Lung microvascular endothelial cell (primary cell): ENCODE measurements around the gene ZNF513. TPM values are rescaled to one million over a fixed set of nuclear protein-coding genes. Genes with fewer than 3 reads are reported as not detected.

Experiments used
- DNase-seq, 2 donors: peaks; one replicate each; pipeline versions ENCODE4 v3.0.0 to v3.0.0-alpha.2; 2010; ENCODE audit warnings: low read depth in 2 of 2
- total RNA-seq: library from RNA; depleted of rRNA; stranded (reverse); fragments of >200 nt; gene quantifications from 2 replicates; pipeline ENCODE4 v1.2.1, GENCODE V29; 2014

ZNF513 gene
- total RNA-seq, 1 donor from 2014 or later = 7.1 TPM

DNA sequence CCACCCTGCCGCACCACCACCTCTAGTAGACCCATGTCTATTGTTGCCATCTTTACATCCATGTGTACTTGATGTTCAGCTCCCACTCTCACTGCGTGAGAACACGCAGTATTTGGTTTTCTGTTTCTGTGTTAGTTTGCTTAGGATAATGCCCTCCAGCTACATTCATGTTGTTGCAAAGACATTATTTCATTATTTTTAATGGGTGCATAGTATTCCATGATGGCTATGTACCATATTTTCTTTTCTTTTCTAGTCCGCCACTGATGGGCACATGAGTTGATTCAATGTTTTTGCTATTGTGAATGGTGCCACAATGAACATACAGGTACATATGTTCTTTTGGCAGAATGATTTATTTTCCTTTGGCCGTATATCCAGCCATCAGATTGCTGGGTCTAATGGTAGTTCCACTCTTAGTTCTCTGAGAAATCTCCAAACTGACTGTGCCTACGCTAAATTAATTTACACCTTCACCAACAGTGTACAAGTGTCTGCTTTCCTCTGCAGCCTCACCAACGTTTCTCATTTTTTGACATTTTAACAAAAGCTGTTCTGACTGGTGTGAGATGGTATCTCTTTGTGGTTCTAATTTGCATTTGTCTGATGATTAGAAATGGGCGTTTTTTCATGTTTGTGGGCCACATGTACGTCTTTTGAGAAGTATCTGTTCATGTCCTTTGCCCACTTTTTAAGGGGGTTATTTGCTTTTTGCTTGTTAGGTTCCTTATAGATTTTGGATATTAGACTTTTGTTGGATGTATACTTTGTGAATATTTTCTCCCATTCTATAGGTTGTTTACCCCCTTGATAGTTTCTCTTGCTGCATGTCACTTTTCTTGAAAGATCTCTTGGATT is 10.5 kb upstream of the ZNF513 start:
- no peak for DNase-seq

DNA sequence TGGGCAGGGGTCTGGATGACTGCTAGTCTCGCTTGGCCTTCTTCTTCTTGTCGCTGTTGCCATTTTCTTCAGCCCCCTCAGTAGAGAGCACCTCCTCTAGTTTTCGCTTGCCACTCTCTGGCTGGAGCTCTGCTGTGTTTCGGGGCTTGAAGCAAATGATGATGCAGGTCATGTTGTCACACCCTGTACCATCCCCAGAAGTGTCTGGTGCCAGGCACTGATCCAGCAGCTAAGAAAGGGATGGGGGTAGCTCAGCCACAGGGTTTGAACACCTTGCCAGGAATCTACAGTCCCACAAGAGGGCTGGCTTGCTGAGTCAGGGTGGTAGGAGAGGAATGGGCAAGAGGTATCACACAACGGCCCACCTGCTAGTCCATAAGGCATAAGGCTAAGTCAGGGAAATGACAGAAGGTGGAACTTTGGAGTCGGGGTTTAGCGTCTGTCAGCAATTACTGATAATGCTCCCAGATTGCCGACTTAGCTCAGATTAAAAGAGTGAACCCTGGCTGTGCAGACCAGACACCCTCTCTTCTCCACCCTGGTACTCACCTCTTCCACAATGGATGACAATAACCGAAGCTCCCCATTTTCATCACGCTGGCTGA is 1.1 kb upstream of the ZNF513 start:
- no peak for DNase-seq

DNA sequence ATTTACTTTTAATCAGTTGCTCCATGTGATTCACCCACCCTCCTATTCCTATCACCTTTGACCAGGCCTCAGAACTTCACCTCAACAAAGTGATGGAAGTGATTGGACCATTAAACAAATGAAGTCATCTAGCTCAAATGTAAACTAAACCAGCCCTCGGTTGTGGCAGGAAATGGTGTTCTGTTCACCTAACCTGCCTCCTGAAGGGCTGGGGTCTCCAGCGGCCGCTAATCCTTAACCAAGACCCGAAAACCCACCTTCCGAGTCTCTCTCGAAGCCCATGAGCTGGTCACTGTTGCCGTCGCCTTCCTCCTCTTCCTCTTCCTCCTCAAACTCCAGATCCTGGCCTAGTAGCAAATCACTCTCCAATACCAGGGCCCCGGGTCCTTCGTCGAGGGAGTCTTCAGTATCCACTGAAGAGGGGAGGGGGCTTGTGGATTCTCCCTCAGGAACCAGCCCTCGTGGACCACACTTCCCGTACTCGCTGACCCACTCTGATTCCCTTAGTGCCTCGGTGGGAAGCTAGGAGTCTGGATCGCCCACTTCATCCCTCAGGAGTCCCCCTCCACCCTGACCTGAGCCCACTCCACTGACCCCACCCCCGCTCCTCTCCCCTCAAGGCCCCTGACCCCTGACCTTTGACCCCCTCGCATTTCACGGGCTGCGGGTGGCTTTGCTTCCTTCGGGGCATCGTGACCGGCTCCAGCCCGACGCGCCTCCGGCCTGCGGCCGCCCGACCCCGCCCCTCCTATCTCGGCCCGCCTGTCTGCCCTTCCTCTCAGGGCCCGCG is 503 bp downstream of the ZNF513 start:
- DNase-seq = peak; percentile 50 to 52

DNA sequence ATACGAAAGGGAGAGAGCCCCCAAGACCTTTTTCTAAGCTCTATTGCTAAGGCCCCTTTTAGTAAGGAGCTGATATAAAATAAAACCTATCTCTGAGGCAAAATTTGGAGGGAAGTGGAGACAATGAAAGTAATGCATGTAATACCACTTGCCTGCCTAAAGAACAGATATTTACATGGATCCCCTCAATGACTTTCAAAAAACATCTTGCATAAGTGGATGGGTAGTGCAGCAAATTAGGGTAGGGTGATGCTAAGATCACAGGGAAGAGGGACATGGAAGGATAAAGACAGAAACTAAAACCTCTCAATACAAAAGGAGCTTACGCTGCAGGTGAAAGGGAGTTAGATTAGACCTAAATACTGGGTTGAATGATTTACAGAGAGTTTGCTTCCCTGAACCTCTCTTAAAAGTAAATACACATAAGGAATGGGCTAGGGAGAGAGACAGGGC is 1.1 kb downstream of the ZNF513 start:
- DNase-seq = no peak

GRCh38 chr2:27378809-27379290 is 1.7 kb downstream of the ZNF513 start:
- no peak for DNase-seq

- peak in 1 of 2 donors; percentile 20 for DNase-seq
Measured at GRCh38 chr2:27378096-27378808, 2.3 kb downstream of the ZNF513 start.

DNA sequence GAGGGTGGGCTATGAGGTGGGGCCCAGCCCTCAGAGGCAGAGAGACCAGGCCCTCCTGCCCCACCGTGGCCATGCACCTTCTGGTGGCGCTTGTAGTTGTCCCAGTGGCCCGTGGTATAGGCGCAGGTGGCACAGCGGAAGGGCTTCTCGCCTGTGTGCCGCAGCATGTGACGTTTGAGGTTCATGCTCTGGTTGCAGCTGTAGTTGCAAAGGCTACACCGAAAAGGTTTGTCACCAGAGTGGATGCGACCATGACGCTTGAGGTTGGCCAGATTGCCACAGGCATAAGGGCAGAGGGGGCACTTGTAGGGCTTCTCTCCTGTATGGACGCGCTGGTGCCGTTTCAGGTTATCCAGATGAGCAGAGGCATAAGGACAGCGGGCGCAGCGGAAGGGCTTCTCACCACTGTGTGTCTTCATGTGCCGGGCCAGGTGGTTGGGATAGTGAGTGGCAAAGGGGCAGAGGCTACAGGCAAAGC is 2.9 kb downstream of the ZNF513 start:
- DNase-seq = no peak

DNA sequence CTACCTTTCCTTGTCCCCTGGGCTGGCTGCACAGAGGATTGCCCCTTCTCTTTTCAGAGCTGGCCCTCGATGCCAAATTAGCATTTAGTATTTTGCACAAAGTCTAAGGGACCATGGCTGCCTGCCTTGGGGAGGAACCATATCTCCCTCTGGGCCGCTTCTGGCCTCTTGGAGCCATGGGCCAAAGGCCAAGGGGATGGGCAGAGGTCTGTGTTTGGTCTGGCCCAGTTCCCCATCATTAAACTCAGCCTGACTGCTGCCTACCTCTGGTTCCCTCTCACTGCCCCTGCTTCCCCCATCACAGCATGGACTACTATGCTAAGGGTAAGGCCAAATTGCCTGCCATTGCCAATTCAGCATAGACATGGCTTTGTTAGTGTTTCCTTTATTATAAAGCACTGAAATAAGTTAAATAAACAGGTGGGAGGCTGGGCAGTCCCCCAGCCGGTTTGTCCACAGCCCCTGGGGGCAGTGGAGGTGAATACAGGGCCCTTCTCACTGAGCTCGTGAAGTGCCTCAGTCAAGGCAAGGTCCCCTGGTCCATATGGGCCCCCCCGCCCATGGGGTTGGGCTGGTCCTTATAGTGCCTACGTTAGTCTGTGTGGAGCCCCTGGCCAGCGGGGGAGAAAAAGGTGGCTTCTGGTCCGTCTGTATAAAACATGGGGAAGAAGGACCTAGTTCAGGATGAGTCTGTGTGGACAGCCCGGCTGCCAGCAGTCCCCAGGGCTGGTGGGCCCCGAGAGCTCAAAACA is 3.5 kb downstream of the ZNF513 start:
- no peak for DNase-seq

DNA sequence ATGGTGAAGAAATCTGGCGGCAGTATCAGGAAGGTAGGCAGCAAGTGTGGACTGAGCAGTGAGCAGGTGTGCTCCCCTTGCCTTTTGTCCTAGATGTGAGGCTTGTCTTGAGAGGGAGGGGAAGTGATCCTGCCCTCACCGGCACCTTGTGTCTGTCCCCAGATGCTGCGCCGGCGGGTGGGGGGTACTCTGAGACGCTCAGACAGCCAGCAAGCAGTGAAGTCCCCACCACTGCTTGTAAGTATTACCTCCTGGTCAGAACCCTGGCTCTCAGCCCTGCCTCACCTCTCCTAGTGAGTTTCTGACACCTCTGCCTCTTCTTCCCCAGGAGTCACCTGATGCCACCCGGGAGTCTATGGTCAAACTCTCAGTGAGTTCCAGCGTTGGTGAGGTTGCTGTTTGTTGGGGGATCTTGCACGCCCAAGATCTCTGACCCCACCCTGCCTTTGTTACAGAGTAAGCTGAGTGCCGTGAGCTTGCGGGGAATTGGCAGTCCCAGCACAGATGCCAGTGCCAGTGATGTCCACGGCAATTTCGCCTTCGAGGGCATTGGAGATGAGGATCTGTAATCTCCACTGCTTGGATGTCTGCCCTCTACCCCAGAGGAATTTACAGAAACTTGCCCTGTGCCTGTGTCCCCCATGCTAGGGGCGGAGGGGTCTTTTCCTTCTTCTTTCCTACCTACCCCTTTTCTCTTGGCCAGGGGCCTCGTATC is 4.2 kb downstream of the ZNF513 start:
- no peak for DNase-seq

- no peak for DNase-seq
Measured at GRCh38 chr2:27375513-27376099, 4.9 kb downstream of the ZNF513 start.

- DNase-seq = no peak
Measured at GRCh38 chr2:27373567-27373966, 7.0 kb downstream of the ZNF513 start.

GRCh38 chr2:27372937-27373336 is 7.6 kb downstream of the ZNF513 start:
- no peak for DNase-seq

- peak; percentile 33 to 50 for DNase-seq
Measured at GRCh38 chr2:27370816-27371620, 9.5 kb downstream of the ZNF513 start.

- DNase-seq = peak; percentile 99
Measured at GRCh38 chr2:27370026-27370815, 10.3 kb downstream of the ZNF513 start, which contains the start of the genes EIF2B4 and SNX17. Gene EIF2B4 (minus strand): TSS chr2:27370338. CDS start chr2:27370314, 24 bp downstream. Gene SNX17 (plus strand): TSS chr2:27370616. CDS start chr2:27370744, 128 bp downstream.

GRCh38 chr2:27369471-27370025 is 11.0 kb downstream of the ZNF513 start:
- peak; percentile 60 to 70 for DNase-seq

DNA sequence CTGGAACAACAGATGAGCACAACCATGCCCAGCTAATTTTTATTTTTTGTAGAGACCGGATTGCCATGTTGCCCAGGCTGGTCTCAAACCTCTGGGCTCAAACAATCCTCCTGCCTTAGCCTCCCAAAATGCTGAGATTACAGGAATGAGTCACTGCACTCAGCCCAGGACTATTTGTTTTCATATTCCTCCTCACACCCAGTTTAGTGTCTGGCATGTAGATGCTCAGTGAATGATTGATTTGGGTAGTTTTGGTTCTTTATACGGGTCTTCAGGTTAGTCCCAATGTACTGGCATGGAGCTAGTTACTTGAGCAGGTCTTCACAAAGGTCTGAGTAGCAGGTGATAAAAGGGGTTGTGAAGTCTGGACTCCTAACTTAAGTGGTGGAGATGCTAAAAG is 16.6 kb downstream of the ZNF513 start:
- no peak for DNase-seq
